Breast epithelium (tissue), 4 donors: ENCODE data around the gene IL21R. TPM values are rescaled to one million over a fixed set of nuclear protein-coding genes. Genes with fewer than 3 reads are reported as not detected.
"Not testable (repeated sequence)": the region's sequence is repeated elsewhere in the genome, so short reads cannot be mapped to it uniquely, and the experiment has no call there.

ENCODE experiments used
- DNase-seq, 2 donors: peaks; one replicate each; pipeline ENCODE4 v3.0.0-alpha.2; 2019; ENCODE audit warnings: low spot score in 2 of 2
- H3K27ac ChIP-seq, 2 donors: fragments of 200-600 bp; sonication (generic) in 1 of 2; one replicate each; pipeline ENCODE4 v1.5.1; 2016 to 2019; ENCODE audit warnings: mild to moderate bottlenecking in 1 of 2
- H3K27me3 ChIP-seq, 2 donors: fragments of 200-600 bp; sonication (generic) in 1 of 2; one replicate each; pipeline versions ENCODE4 v1.5.1 to v1.6.0; 2017 to 2019; ENCODE audit warnings: control low read depth in 1 of 2, mild to moderate bottlenecking in 1 of 2
- H3K36me3 ChIP-seq: fragments of 200-600 bp; one replicate; pipeline ENCODE4 v1.5.1; 2019
- H3K4me1 ChIP-seq, 2 donors: fragments of 200-600 bp; sonication (generic); one replicate each; pipeline ENCODE4 v1.5.1; 2016 to 2019; ENCODE audit warnings: control low read depth in 1 of 2
- H3K4me3 ChIP-seq, 3 donors: fragments of 200-600 bp; sonication (generic); 1 replicate in 2 of 3; 2 replicates in 1 of 3; pipeline ENCODE4 v1.5.1; 2016 to 2019; ENCODE audit warnings: mild to moderate bottlenecking in 3 of 3, moderate library complexity in 2 of 3
- H3K9me3 ChIP-seq, 2 donors: fragments of 200-600 bp; sonication (generic) in 1 of 2; one replicate each; pipeline ENCODE4 v1.5.1; 2016 to 2019; ENCODE audit warnings: control low read depth in 1 of 2
- POLR2A ChIP-seq: fragments of 450-650 bp; IDR thresholded peaks from one replicate; pipeline ENCODE4 v1.6.1; 2016; ENCODE audit warnings: antibody characterized with exemption, mild to moderate bottlenecking, moderate library complexity
- POLR2AphosphoS5 ChIP-seq, 3 donors: sonication (generic); formaldehyde crosslinking; IDR thresholded peaks; one replicate each; pipeline ENCODE4 v1.6.1; 2017; ENCODE audit warnings: antibody characterized with exemption in 3 of 3
- intact Hi-C: fragments of 100-400 bp; cut with DNase I; formaldehyde crosslinking; loops from one replicate; pipeline ENCODE4 v1.15.1; 2023; ENCODE audit warnings: low total_unique reads
- total RNA-seq, 3 donors: library from RNA; depleted of rRNA; stranded (reverse); fragments of >200 nt; gene quantifications; one replicate each; pipeline ENCODE4 v1.1.0, GENCODE V29; 2016
- TF ChIP-seq, protein P1 (sequence below), 3 donors: fragments of 450-650 bp; IDR thresholded peaks; one replicate each; pipeline ENCODE4 v1.5.1; 2016 to 2017; ENCODE audit warnings: antibody characterized with exemption in 3 of 3, mild to moderate bottlenecking in 3 of 3, moderate library complexity in 3 of 3

IL21R gene
- total RNA-seq, 3 donors from 2014 or later = 0.16 to 0.33 TPM; not detected in 1

DNA sequence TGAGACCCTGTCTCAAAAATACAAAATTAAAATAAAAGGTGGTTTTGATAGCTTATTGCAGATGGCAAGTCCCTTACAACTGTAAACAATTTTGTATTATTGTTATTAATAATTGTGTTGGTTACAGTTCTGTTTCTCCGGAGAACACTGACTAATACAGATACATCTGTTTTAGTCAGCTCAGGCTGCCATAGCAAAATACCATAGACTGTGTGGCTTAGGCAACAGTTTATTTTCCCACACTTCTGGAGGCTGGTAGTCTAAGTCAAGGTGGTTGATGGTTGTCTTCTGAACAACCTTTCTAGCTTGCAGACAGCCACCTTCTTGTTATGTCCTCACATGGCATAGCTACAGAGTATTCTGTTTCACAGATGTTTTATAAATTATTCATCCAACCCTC lies 14.2 kb upstream of the IL21R start:
- Histone ChIP-seq H3K27ac (no peak overlapping the region), H3K36me3 (no peaks in the 10 kb centered on the region), H3K4me3 (no peak overlapping the region), H3K9me3 (peaks cover 11 to 30% of the 10 kb centered on the region in 2 donors), H3K27me3 (no peaks in the 10 kb centered on the region), H3K4me1 (no peaks in the 10 kb centered on the region)
- TF ChIP-seq POLR2A = no peak
- no peak for TF ChIP-seq POLR2AphosphoS5 (IDR thresholded peaks at IDR 0.05)
- TF ChIP-seq, protein P1, sequence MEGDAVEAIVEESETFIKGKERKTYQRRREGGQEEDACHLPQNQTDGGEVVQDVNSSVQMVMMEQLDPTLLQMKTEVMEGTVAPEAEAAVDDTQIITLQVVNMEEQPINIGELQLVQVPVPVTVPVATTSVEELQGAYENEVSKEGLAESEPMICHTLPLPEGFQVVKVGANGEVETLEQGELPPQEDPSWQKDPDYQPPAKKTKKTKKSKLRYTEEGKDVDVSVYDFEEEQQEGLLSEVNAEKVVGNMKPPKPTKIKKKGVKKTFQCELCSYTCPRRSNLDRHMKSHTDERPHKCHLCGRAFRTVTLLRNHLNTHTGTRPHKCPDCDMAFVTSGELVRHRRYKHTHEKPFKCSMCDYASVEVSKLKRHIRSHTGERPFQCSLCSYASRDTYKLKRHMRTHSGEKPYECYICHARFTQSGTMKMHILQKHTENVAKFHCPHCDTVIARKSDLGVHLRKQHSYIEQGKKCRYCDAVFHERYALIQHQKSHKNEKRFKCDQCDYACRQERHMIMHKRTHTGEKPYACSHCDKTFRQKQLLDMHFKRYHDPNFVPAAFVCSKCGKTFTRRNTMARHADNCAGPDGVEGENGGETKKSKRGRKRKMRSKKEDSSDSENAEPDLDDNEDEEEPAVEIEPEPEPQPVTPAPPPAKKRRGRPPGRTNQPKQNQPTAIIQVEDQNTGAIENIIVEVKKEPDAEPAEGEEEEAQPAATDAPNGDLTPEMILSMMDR (IDR thresholded peaks at IDR 0.05) = no peak
- no peak for DNase-seq
- intact Hi-C loops = no loop called here

DNA sequence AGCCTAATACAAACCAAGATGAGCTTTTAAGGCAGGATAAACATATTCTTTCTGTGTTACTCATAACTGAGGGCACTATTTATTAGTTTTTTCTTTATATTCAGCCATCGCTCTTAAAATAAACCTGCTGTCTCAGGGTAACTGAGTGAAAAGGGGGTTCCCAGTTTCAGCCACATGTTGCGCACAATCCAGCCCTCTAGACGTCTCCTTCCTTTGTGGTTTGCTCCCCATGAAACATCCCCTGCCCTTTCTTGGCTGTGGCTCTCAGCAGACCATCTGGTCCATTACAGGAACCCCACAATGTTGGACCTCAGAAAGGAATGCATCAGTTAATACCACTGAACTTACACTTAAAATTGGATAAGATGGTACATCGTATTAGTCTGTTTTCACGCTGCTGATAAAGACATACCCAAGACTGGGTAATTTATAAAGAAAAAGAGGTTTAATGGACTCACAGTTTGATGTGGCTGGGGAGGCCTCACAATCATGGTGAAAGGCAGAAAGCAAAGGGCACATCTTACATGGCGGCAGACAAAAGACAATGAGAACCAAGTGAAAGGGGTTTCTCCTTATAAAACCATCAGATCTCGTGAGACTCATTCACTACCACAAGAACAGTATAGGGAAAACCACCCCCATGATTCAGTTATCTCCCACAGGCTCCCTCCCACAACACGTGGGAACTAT lies 12.6 kb upstream of the IL21R start:
- TF ChIP-seq, protein P1 (IDR thresholded peaks at IDR 0.05) = no peak
- TF ChIP-seq POLR2AphosphoS5 (IDR thresholded peaks at IDR 0.05) (no peak), POLR2A (no peak)
- Histone ChIP-seq H3K36me3 (no peaks in the 10 kb centered on the region), H3K9me3 (peaks cover 7 to 37% of the 10 kb centered on the region in 2 donors), H3K27me3 (no peaks in the 10 kb centered on the region), H3K27ac (no peak overlapping the region), H3K4me3 (no peak overlapping the region), H3K4me1 (no peaks in the 10 kb centered on the region)
- intact Hi-C loops = no loop called here
- DNase-seq = no peak

DNA sequence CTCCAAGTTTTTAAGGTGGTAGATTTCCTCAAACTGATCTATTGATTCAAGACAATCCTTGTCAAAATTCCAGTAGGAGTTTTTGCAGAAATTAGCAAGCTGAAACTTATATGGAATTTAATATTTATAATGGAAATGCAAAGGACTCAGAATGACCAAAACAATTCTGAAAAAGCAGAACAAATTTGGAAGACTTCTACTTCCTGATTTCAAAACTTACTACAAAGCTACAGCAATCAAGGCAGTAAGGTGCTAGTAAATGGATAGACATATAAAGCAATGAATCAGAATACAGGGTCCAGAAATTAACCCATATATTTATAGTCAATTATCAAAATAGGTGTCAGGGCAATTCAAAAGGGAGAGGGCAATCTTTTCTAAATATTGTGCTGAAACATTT lies 11.8 kb upstream of the IL21R start:
- Histone ChIP-seq H3K4me1 (no peaks in the 10 kb centered on the region), H3K27ac (no peak overlapping the region), H3K36me3 (no peaks in the 10 kb centered on the region), H3K27me3 (no peaks in the 10 kb centered on the region), H3K9me3 (peaks cover 7 to 36% of the 10 kb centered on the region in 2 donors), H3K4me3 (no peak overlapping the region)
- intact Hi-C loops = no loop called here
- no peak for DNase-seq
- TF ChIP-seq POLR2AphosphoS5 (IDR thresholded peaks at IDR 0.05) (no peak), POLR2A (no peak)
- TF ChIP-seq, protein P1 (IDR thresholded peaks at IDR 0.05) = no peak

DNA sequence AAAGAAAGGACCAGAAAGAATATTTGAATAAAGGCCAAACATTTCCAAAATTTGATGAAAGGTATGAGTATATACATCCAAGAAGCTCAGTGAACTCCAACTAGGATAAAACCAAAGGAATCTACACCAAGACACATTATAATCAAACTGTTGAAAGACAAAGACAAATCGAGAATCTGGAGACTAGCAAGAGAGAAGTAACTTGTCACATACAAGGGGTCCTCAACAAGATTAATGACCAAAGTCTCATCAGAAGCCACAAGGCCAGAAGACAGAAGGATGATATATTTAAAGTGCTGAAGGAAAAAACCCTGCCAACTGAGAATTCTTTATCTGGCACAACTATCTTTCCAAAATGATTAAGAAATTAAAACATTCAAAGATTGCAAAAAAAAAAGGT lies 9.3 kb upstream of the IL21R start:
- TF ChIP-seq, protein P1 (IDR thresholded peaks at IDR 0.05) = no peak
- TF ChIP-seq POLR2AphosphoS5 (IDR thresholded peaks at IDR 0.05) (no peak), POLR2A (no peak)
- Histone ChIP-seq H3K4me3 (no peak overlapping the region), H3K36me3 (no peaks in the 10 kb centered on the region), H3K9me3 (peaks cover 0 to 31% of the 10 kb centered on the region in 2 donors), H3K4me1 (no peaks in the 10 kb centered on the region), H3K27ac (no peak overlapping the region), H3K27me3 (no peaks in the 10 kb centered on the region)
- intact Hi-C loops = no loop called here
- DNase-seq = no peak

DNA sequence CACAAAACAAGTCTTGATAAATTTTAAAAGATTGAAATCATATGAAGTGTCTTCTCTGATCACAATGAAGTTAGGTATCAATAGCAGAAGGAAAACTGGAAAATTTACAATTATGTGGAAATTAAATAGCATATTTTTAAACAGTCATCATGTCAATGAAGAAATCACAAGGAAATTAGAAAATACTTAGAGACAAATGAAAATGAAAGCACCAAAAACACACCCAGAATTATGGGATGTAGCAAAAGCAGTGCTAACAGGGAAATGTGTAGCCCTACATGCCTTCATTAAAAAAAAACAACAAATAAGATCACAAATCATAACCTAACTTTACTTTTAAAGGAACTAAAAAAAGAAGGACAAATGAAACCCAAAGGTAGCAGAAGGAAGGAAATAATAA lies 7.5 kb upstream of the IL21R start:
- H3K27ac ChIP-seq = no peak overlapping the region
- no peaks in the 10 kb centered on the region for H3K4me1 ChIP-seq
- no peak for DNase-seq
- intact Hi-C loops = no loop called here
- H3K9me3 ChIP-seq = peaks cover 0 to 31% of the 10 kb centered on the region in 2 donors
- H3K27me3 ChIP-seq = no peaks in the 10 kb centered on the region
- no peak overlapping the region for H3K4me3 ChIP-seq
- TF ChIP-seq POLR2AphosphoS5 (IDR thresholded peaks at IDR 0.05) (no peak), POLR2A (no peak)
- TF ChIP-seq, protein P1 (IDR thresholded peaks at IDR 0.05) = no peak
- no peaks in the 10 kb centered on the region for H3K36me3 ChIP-seq

DNA sequence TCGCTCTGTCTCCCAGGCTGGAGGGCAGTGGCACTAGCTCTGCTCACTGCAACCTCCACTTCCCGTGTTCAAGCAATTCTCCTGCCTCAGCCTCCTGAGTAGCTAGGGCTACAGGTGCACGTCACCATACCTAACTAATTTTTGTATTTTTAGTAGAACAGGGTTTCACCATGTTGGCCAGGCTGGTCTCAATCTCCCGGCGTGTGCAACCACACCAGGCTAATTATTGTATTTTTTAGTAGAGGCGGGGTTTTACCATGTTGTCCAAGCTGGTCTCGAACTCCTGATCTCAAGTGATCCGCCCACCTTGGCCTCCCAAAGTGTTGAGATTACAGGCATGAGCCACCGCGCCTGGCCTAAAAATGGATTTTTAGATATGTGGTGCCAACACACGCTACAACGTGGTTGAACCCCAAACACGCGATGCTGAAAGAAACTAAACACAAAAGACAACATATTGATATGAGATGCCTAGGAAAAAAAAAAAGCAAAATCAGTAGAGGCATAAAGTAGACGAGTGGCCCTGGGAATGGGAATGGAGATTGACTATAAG lies 3.6 kb upstream of the IL21R start:
- H3K4me1 ChIP-seq, H3K4me3 ChIP-seq, H3K27me3 ChIP-seq, DNase-seq, H3K36me3 ChIP-seq, H3K27ac ChIP-seq, intact Hi-C loops: not testable (repeated sequence)
- peaks cover 0 to 21% of the 10 kb centered on the region in 2 donors for H3K9me3 ChIP-seq
